ENCODE measurements around the gene OTULINL.

OTULINL gene

DNA sequence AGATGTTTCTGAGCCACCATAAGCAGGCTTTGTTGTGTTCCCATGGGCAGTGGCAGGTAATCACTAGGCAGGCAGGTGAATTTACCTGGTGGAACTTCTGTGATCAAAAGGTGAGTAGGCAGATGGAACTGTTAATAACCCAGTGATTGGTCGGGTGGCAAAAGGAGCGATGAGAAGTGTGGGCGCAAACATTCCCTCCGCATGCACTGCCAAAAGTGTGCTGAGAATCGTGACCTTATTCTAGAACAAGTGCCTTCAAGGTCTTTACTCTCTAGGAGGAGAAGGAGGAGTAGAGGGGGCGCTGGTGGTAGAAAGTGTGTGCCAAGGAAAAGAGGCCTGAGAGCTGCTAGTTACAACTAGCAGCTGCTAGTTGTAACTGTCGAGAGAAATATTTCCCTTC is 3.3 kb downstream of the OTULINL start:
- TF ChIP-seq, protein P1, sequence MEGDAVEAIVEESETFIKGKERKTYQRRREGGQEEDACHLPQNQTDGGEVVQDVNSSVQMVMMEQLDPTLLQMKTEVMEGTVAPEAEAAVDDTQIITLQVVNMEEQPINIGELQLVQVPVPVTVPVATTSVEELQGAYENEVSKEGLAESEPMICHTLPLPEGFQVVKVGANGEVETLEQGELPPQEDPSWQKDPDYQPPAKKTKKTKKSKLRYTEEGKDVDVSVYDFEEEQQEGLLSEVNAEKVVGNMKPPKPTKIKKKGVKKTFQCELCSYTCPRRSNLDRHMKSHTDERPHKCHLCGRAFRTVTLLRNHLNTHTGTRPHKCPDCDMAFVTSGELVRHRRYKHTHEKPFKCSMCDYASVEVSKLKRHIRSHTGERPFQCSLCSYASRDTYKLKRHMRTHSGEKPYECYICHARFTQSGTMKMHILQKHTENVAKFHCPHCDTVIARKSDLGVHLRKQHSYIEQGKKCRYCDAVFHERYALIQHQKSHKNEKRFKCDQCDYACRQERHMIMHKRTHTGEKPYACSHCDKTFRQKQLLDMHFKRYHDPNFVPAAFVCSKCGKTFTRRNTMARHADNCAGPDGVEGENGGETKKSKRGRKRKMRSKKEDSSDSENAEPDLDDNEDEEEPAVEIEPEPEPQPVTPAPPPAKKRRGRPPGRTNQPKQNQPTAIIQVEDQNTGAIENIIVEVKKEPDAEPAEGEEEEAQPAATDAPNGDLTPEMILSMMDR (conservative IDR thresholded peaks at IDR 0.05) = no peak
- H3K27ac ChIP-seq = no peak overlapping the region

GRCh38 chr5:14587150-14587549 is 5.6 kb downstream of the OTULINL start:
- no peak overlapping the region for H3K27ac ChIP-seq
- TF ChIP-seq, protein P1 (conservative IDR thresholded peaks at IDR 0.05) = no peak

DNA sequence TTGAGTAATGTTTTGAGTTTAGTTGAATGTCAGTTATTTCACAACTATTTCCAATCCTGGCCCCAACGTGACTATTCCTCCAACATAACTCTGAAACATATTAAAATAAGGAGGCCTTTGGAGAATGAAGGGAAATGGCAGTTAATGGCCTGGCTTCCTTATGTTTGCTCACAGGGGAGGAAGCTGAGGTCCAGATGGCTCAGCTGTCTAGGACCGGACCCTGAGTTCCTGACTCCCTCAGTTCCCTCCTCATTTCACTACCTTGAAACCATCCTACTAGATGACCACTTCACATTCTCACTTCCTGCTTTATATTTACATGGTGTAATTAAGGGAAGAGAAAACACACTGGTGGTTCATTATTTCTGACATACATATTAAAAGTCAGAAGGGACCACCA is 6.6 kb downstream of the OTULINL start:
- peak overlapping the region; percentile 75 for H3K27ac ChIP-seq
- TF ChIP-seq, protein P1 (conservative IDR thresholded peaks at IDR 0.05) = no peak

- H3K27ac ChIP-seq = peak overlapping the region; percentile 75
- TF ChIP-seq, protein P1 (conservative IDR thresholded peaks at IDR 0.05) = no peak
These were observed 7.4 kb downstream of the OTULINL start for GRCh38 chr5:14588758-14589543.

- TF ChIP-seq, protein P1 (conservative IDR thresholded peaks at IDR 0.05) = no peak
These were observed 9.4 kb downstream of the OTULINL start for GRCh38 chr5:14590949-14591348.

DNA sequence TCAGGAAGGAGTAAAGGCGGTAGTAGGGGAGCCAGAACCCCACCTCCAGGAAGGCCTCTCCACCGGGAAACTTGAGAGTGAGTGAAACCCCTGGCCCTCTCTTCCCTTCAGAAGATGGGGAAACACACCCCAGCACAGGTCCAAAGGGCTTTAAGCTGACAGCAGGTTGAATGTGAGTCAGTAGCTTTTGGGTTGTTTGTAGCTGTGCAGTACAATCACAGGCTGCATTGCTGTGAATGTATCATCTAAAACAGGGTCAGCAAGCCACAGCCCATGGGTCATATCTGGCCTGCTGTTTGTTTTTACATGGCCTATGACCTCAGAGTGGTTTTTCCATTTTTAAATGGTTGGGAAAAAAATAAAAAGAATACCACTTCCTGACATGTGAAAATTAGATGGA is 10.0 kb downstream of the OTULINL start:
- TF ChIP-seq, protein P1 (conservative IDR thresholded peaks at IDR 0.05) = no peak
- no peak overlapping the region for H3K27ac ChIP-seq

More at GRCh38 chr5:14590949-14591348, 9.4 kb downstream of the OTULINL start:
- no peak overlapping the region; the same call in 1 of the 2 replicates for H3K27ac ChIP-seq

DNA sequence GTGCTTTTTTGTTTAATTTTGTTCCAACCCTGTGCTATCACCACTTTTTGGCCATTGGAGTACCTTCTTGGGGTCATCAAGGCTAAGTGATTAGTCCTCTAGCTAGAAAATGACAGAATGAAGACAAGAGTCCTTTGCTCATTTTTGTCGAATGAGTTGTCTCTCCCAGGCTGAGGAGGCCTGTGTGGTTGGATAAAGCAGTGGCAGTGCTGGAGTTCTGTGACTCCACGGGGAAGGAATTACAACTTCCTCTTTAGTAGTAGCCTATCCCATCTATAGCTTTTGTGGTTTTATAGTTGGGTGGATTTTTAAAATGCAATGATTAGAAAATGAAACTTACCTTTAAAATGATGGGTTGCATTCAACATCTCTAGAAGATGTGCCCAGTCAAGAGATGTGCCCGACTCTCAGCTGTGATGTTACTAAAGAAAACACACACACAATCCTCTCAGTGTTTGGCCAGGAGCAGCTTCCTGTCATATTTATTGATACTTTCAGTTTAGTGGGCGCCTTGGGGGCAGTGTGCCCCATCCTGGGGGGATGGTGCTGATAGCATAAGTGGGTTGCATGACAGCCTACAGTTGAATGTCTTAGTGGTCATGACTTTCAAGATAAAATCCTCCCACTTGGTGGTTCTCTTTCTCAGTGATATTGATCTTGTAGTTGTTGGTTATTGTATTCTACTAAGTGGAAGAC is 11.9 kb downstream of the OTULINL start:
- TF ChIP-seq, protein P1 (conservative IDR thresholded peaks at IDR 0.05) = no peak
- no peak overlapping the region for H3K27ac ChIP-seq

Data from VCaP (cell line).